ENCODE measurements around the gene NPBWR2. TPM values are rescaled to one million over a fixed set of nuclear protein-coding genes. Genes with fewer than 3 reads are reported as not detected.

NPBWR2 gene
- total and polyA plus RNA-seq, 4 donors: not detected

DNA sequence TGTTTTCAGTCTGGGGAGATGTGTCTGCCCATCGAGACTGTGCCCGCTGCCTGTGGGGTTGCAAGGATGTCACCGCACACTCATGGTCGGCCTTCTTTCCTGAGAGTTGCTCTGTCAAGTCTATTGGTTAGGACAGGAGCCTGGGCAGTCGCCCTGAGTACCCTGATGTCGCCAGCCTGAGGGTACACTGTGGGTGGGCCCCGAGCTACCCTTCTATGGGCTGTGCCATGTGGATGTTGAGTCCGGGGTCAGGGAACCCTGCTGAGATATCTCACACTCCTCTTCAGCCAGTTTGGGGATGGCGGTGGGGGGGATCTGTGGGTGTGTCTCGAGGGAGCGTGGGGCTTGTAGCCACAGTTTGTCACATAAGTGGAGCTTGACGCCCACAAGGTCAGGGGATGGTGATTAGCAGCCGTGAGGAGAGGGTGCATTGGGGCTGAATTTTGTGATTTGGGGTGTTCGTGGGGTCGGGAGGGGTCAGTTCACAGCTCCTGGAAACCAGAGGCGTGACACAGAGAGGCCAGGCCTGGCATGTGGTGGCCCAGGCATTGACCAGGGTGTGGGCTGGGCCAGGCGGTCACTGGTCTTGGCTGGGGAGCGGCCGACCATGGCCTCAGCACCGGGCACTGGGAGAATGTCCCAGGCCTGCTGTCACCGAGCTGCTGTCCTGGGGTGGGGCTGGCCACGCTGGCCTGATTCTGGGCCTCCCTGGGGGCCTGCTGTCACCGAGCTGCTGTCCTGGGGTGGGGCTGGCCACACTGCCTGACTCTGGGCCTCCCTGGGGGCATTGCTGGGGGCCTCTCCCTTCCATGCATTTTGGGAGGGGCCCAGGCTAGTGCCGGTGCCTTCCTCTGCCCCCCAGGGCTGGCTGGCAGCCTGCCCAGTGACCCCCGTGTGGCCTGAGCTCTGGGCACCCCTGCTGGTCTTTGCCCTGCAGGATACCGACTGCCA, 1.6 kb upstream of the NPBWR2 start:
- H3K27me3 ChIP-seq (ENCODE audit: control insufficient read depth in 1 of 2, insufficient read depth in 2 of 2, low read length in 1 of 2): no peaks in the 10 kb centered on the region
- no peak overlapping the region for H3K27ac ChIP-seq (ENCODE audit: low read depth in 1 of 2, low read length in 2 of 2)
- no peaks in the 10 kb centered on the region for H3K36me3 ChIP-seq (ENCODE audit: control insufficient read depth in 1 of 2, insufficient read depth in 2 of 2, low read length in 1 of 2)
- ATAC-seq (ENCODE audit: low FRiP score): no peak
- H3K4me1 ChIP-seq (ENCODE audit: control insufficient read depth in 1 of 2, insufficient read depth in 2 of 2, low read length in 2 of 2): no peaks in the 10 kb centered on the region
- peak; percentile 36 to 51 for DNase-seq
- no peak overlapping the region for H3K4me3 ChIP-seq (ENCODE audit: low read length in 2 of 2)
- no peaks in the 10 kb centered on the region for H3K9me3 ChIP-seq (ENCODE audit: control insufficient read depth, low read length)
- intact Hi-C loops (cut with DNase I): no loop called here
- 83 to 85% methylated on average over 26 of the region's 26 CpGs for WGBS, 2 donors

DNA sequence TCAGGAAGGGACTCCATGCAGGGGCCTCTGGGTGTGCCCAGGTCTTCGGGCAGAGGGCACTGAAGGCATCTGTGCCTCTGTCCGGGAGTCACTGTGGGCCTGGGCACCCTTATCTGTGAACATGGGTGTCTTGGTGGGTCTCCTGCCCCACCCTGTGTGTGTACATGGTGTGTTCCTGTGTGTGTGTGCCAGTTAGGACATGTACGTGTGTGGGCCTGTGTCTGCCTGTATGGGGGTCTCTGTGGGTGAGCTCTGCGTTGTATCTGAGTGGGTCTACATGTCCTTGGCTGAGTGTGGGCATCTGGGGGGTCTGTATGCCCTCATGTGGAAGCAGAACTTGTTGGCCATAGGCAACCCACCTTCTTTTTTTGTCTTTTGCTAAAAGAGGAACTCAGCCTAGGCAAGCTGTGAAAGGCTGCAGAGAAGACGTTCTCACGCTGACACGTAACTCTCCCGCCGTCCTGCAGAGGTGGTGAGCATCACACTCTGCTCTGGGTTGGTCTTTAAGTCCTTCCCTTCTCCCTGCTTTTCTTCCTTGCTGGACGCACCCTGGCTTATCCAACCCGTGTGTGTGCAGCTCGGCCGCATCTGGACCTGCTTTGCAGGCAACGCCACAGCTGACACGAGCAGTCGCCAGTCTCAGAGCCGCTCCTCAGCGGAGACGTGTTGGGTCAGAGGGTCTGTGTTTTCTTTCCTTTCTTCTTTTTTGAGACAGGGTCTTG, 532 bp upstream of the NPBWR2 start:
- Histone ChIP-seq H3K27ac (ENCODE audit: low read depth in 1 of 2, low read length in 2 of 2) (no peak overlapping the region), H3K9me3 (ENCODE audit: control insufficient read depth, low read length) (no peaks in the 10 kb centered on the region), H3K36me3 (ENCODE audit: control insufficient read depth in 1 of 2, insufficient read depth in 2 of 2, low read length in 1 of 2) (no peaks in the 10 kb centered on the region), H3K27me3 (ENCODE audit: control insufficient read depth in 1 of 2, insufficient read depth in 2 of 2, low read length in 1 of 2) (no peaks in the 10 kb centered on the region), H3K4me3 (ENCODE audit: low read length in 2 of 2) (no peak overlapping the region), H3K4me1 (ENCODE audit: control insufficient read depth in 1 of 2, insufficient read depth in 2 of 2, low read length in 2 of 2) (no peaks in the 10 kb centered on the region)
- WGBS, 2 donors: 53 to 59% methylated on average over 19 of the region's 19 CpGs
- DNase-seq: peak; percentile 30 to 68
- ATAC-seq (ENCODE audit: low FRiP score): no peak
- intact Hi-C loops (cut with DNase I): no loop called here

GRCh38 chr20:64106435-64106961, 867 bp downstream of the NPBWR2 start:
- H3K27ac ChIP-seq (ENCODE audit: low read depth in 1 of 2, low read length in 2 of 2): no peak overlapping the region
- no peaks in the 10 kb centered on the region for H3K4me1 ChIP-seq (ENCODE audit: control insufficient read depth in 1 of 2, insufficient read depth in 2 of 2, low read length in 2 of 2)
- intact Hi-C loops (cut with DNase I): no loop called here
- H3K9me3 ChIP-seq (ENCODE audit: control insufficient read depth, low read length): no peaks in the 10 kb centered on the region
- 85 to 88% methylated on average over 28 of the region's 28 CpGs for WGBS, 2 donors
- H3K27me3 ChIP-seq (ENCODE audit: control insufficient read depth in 1 of 2, insufficient read depth in 2 of 2, low read length in 1 of 2): no peaks in the 10 kb centered on the region
- ATAC-seq (ENCODE audit: low FRiP score) (no peak), DNase-seq (peak; percentile 32 to 70)
- H3K36me3 ChIP-seq (ENCODE audit: control insufficient read depth in 1 of 2, insufficient read depth in 2 of 2, low read length in 1 of 2): no peaks in the 10 kb centered on the region
- no peak overlapping the region for H3K4me3 ChIP-seq (ENCODE audit: low read length in 2 of 2)

- no peaks in the 10 kb centered on the region for H3K4me1 ChIP-seq (ENCODE audit: control insufficient read depth in 1 of 2, insufficient read depth in 2 of 2, low read length in 2 of 2)
- 91 to 92% methylated on average over 39 of the region's 39 CpGs for WGBS, 2 donors
- DNase-seq (peak; percentile 41 to 69), ATAC-seq (ENCODE audit: low FRiP score) (no peak)
- H3K4me3 ChIP-seq (ENCODE audit: low read length in 2 of 2): no peak overlapping the region
- H3K36me3 ChIP-seq (ENCODE audit: control insufficient read depth in 1 of 2, insufficient read depth in 2 of 2, low read length in 1 of 2): no peaks in the 10 kb centered on the region
- H3K27ac ChIP-seq (ENCODE audit: low read depth in 1 of 2, low read length in 2 of 2): no peak overlapping the region
- no peaks in the 10 kb centered on the region for H3K9me3 ChIP-seq (ENCODE audit: control insufficient read depth, low read length)
- H3K27me3 ChIP-seq (ENCODE audit: control insufficient read depth in 1 of 2, insufficient read depth in 2 of 2, low read length in 1 of 2): no peaks in the 10 kb centered on the region
- intact Hi-C loops (cut with DNase I): no loop called here
These were observed 1.4 kb downstream of the NPBWR2 start for GRCh38 chr20:64105846-64106434.

GRCh38 chr20:64104667-64105451, 2.5 kb downstream of the NPBWR2 start:
- no peaks in the 10 kb centered on the region for H3K27me3 ChIP-seq (ENCODE audit: control insufficient read depth in 1 of 2, insufficient read depth in 2 of 2, low read length in 1 of 2)
- H3K36me3 ChIP-seq (ENCODE audit: control insufficient read depth in 1 of 2, insufficient read depth in 2 of 2, low read length in 1 of 2): no peaks in the 10 kb centered on the region
- DNase-seq: peak; percentile 29 to 57
- no peaks in the 10 kb centered on the region for H3K9me3 ChIP-seq (ENCODE audit: control insufficient read depth, low read length)
- H3K4me1 ChIP-seq (ENCODE audit: control insufficient read depth in 1 of 2, insufficient read depth in 2 of 2, low read length in 2 of 2): no peaks in the 10 kb centered on the region
- intact Hi-C loops (cut with DNase I): no loop called here
- no peak overlapping the region for H3K4me3 ChIP-seq (ENCODE audit: low read length in 2 of 2)
- WGBS, 2 donors: 85 to 88% methylated on average over 23 to 25 of the region's 25 CpGs
- H3K27ac ChIP-seq (ENCODE audit: low read depth in 1 of 2, low read length in 2 of 2): no peak overlapping the region
- no peak for ATAC-seq (ENCODE audit: low FRiP score)

DNA sequence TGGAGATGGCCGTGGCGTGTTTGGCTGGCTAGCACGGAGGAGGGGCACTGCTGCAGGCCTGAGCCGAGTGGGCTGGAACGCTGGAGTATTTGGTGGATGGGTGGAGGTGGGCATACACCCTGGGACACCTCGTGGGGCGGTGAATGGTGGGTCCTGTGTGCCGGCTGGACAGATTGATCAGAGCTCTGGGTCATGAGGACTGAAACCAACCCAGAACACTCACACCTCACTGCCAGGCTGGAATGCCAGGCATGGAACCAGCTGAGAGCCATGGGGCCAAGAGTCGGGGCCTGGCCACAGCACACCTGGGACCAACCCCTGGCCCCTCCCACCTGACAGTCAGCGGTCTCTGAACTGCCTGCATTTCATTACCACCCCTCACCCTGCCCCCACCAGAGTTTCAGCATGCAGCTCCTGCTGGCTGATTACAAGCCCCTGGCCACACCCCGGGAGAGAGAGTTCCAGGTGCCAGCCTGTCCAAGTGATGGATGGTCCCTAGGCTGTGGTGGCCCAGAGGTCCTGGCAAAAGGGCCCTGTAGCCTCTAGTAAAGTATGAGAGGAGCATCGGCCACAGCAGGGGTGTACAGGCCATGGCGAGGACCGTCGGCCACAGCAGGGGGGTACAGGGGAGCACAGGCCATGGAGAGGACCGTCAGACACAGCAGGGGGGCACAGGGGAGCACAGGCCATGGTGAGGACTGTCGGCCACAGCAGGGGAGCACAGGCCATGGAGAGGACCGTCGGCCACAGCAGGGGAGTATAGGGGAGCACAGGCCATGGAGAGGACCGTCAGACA, 3.3 kb downstream of the NPBWR2 start:
- 60 to 65% methylated on average over 20 of the region's 20 CpGs for WGBS, 2 donors
- H3K36me3 ChIP-seq (ENCODE audit: control insufficient read depth in 1 of 2, insufficient read depth in 2 of 2, low read length in 1 of 2): no peaks in the 10 kb centered on the region
- H3K4me1 ChIP-seq (ENCODE audit: control insufficient read depth in 1 of 2, insufficient read depth in 2 of 2, low read length in 2 of 2): no peaks in the 10 kb centered on the region
- H3K27me3 ChIP-seq (ENCODE audit: control insufficient read depth in 1 of 2, insufficient read depth in 2 of 2, low read length in 1 of 2): no peaks in the 10 kb centered on the region
- ATAC-seq (ENCODE audit: low FRiP score) (no peak), DNase-seq (peak; percentile 26 to 61)
- no peaks in the 10 kb centered on the region for H3K9me3 ChIP-seq (ENCODE audit: control insufficient read depth, low read length)
- intact Hi-C loops (cut with DNase I): no loop called here
- no peak overlapping the region for H3K4me3 ChIP-seq (ENCODE audit: low read length in 2 of 2)
- no peak overlapping the region for H3K27ac ChIP-seq (ENCODE audit: low read depth in 1 of 2, low read length in 2 of 2)

DNA sequence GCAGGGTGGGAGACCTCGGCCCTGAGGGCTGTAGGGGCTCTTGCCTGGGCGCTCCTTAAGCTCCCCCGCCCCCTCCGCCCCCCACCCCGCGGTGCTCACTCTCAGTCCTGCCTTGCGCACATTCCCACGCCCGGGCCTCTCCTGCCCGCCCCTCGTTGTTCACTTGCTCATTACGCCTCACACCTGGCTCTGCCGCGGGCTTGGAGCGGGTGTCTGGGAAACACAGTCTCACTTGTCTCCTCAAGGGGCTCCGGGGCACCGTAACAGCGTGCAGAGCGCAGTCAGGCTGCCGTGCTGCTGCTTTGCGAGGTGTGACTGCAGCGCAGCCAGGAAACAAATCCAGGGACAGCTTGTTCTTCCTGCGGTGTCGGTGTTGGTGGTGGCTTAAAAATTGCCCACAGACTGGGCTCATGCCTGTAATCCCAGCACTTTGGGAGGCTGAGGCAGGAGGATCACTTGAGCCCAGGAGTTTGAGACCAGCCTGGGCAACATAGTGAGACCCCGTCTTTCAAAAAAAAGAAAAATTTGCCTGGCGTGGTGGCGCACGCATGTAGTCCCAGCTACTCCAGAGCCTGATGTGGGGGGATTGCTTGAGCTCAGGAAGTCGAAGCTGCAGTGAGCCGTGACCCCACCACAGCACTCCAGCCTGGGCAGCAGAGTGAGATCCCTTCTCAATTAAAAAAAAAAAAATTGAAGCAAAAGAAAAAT, 4.6 kb downstream of the NPBWR2 start:
- no peaks in the 10 kb centered on the region for H3K27me3 ChIP-seq (ENCODE audit: control insufficient read depth in 1 of 2, insufficient read depth in 2 of 2, low read length in 1 of 2)
- intact Hi-C loops (cut with DNase I): no loop called here
- 19 to 23% methylated on average over 26 to 30 of the region's 30 CpGs for WGBS, 2 donors
- no peaks in the 10 kb centered on the region for H3K9me3 ChIP-seq (ENCODE audit: control insufficient read depth, low read length)
- H3K4me3 ChIP-seq (ENCODE audit: low read length in 2 of 2): no peak overlapping the region
- H3K4me1 ChIP-seq (ENCODE audit: control insufficient read depth in 1 of 2, insufficient read depth in 2 of 2, low read length in 2 of 2): no peaks in the 10 kb centered on the region
- ATAC-seq (ENCODE audit: low FRiP score) (no peak), DNase-seq (peak; percentile 35 to 51)
- H3K36me3 ChIP-seq (ENCODE audit: control insufficient read depth in 1 of 2, insufficient read depth in 2 of 2, low read length in 1 of 2): no peaks in the 10 kb centered on the region
- H3K27ac ChIP-seq (ENCODE audit: low read depth in 1 of 2, low read length in 2 of 2): no peak overlapping the region
